Stimulated activated CD4-positive, alpha-beta T cell treated with anti-CD3 and anti-CD28 coated beads, Interleukin-4, amount 100 ng/mL, for 4 hours (primary cell): ENCODE data around the gene ATP7A.

Source experiments
- DNase-seq, 2 experiments: peaks; one replicate each; pipeline ENCODE4 v3.0.0-alpha.2; 2020

ATP7A gene

DNA sequence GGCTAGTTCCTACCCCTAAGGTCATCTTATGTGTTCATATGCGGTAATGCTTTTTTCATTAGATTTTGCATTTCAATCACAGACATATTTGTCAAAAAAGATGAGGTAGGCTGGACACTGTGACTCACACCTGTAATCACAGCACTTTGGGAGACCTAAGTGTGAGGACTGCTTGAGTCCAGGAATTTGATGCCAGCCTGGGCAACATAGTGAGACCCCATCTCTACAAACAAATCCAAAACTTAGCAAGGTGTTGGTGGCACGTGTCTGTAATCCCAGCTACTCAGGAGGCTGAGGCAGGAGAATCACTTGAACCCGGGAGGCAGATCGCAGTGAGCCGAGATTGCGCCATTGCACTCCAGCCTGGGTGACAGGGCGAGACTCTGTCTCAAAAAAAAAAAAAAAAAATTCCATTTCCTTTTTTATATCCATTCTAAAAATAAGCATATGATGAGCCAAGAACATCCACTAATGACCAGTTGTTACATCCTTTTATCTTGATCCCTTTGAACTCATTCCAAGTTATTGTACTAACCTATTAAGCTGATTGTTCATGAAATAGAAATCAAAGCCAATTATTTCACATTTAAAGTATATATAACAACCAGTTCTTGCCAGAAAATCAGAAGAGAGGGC, 35.5 kb downstream of the ATP7A start:
- no peak for DNase-seq

DNA sequence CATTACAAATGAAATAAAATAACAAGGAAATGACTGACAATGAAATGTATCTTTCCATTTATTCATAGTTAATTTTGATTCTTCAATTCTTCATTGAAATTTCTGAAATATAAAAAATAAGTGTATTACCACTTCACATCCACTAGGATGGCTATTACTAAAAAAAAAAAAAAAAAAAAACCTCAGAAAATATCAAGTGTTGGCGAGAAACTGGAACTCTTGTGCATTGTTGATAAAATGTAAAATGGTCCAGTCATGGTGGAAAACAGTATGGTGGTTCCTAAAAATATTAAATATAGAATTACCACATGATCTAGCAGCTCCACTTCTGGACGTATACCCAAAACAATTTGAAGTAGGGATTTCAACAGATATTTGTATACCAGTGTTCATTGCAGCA, 36.1 kb downstream of the ATP7A start:
- no peak for DNase-seq

DNA sequence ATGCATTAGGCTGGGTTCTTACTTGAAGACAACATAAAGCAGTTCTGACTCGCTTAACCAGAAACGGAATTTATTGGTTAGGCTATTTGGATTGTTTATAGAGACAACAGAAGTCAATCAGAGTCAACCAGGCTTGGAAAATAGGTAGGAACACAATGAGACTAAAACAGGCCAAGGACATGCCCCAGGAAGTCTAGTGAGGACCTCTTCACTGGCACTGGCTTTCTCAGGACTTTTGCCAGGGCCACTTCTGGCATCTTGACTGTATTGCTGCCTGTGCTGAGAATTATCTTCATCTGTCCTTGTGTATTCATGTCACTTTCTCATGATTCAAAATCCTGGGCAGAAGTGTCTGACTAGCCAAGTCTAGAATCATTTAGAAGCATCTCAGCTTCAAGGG, 39.3 kb downstream of the ATP7A start:
- DNase-seq: no peak

DNA sequence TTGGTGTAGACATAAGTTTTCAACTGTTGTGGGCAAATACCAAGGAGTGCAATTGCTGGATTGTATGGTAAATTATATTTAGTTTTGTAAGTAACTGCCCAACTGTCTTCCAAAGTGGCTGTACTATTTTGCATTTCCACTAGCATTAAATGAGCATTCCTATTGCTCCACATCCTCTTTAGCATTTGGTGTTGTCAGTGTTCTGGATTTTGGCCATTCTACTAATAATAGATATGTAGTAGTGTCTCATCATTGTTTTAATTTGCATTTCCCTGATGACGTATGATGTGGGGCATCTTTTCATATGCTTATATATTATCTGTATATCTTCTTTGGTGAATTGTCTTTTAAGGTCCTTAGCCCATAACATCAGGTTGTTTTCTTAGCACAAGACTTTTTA, 41.7 kb downstream of the ATP7A start:
- no peak for DNase-seq

DNA sequence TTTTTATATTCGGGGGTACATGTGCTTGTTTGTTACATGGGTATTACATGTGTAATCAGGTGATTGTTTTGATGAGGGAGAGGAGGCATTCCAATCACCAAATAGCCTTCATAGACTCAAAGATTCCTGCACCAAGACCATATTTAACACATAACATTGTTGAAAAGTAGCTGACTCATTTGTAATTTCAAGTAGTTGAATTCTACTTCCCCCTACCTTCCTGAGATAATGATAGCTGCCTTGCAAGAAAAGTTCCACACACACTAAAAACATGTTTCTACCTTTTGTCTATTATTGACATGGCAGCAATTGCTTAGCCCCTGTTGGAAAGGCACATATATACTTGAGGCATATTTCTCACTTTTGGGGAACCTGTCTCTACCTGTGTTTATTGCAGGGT, 42.8 kb downstream of the ATP7A start:
- no peak for DNase-seq

DNA sequence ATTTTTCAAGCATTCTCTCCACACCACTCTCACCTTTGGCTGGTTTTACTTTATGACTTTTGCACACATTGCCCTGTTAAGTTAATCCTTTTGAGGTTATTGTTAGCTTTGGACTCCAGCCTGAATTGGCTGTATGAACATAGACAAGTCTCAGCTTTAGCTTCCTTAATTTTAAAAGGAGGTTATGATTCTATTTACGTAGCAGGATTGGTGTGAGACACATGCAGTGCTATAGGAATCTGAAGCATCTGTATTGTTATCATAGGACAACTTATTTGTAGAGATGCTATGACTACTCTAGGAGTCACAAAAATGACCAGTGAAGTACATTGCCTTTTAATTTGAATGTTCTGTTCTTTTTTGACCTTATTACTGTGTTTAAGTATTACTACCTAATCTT, 43.2 kb downstream of the ATP7A start:
- no peak for DNase-seq

DNA sequence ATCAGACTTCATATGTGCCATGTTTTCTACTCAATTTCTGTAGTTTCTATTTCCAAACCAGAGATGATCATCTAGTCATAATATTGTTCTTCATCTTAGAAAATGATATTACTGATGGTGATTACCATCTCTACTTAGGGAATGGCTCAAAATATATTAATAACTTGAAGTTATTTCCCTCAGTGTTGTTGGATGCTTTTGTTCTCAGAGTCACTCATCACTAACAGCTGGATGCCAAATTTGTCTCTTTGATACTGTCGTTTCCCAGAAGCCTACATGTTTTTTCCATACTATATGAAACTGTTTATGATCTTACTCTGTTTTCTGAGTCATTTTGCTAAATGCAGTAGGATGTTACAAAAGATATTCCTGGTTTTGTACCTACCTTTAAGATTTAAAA, 50.1 kb downstream of the ATP7A start:
- DNase-seq: no peak

DNA sequence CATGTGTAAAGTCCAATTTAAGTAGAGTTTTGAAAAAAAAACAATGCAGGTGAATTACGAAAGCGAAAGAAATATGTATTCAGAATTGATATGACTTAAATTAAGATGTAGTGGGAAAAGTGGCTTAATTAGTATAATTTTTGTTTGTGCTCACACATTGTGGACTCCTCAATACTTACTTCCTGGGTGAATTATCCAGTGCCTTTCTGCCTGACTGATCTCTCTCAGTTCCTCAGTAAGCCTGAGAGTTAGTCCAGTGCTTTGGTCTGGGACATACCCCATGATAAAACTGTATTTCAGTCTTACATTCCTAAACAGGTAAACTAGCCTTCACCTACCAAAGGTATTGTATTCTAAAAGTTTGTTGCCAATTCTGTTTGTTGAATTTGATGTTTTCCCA, 50.6 kb downstream of the ATP7A start:
- DNase-seq: no peak

DNA sequence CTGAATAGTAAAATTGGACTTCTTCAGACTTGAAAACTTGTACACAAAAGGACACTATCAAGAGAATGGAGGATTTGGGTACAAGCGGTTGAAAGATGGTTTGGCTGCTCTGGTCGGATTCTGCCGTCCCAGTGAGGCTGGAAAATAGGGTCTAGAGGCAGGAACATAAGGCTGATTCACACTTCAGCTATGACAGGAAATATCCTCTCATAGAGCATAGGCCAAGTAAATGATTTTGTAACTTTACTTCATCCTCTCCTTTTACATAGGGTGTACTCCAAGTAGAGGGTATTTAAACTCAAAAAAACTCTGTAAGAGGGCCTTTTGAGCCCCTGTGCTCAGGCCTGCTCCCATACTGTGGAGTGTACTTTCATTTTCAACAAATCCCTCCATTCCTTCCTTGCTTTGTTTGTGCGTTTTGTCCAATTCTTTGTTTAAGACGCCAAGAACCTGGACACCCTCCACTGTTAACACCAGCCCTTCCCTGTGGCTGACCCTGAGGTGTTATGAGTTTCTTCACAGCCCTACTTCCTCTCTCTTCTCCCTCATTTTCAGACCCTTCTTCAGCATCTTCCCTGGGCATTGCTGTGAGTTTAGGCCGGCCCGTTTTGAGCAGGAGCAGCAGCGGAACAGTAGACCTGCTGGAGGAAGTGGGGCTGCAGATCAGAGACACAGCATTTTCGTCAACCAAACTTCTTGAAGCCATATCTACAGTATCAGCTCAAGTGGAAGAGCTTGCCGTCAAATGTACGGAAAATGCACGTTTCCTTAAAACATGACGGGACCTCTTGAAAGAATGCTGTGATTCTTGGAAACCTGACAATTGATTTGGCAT, 51.8 kb downstream of the ATP7A start:
- DNase-seq: no peak

DNA sequence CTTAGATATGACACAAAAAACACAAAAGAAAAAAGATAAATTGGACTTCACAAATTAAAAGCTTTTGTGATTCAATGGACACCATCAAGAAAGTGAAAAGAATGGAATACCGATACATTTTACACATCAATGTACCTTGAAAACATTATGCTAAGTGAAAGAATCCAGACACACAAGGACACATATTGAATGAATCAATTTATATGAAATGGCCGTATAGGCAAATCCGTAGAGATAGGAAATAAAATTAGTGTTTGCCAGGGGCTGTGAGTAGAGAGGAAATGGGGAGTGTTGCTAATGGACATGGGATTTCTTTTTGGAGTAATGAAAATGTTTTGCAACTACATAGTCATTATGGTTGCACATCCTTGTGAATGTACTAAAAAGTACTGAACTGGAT, 55.9 kb downstream of the ATP7A start:
- no peak for DNase-seq

DNA sequence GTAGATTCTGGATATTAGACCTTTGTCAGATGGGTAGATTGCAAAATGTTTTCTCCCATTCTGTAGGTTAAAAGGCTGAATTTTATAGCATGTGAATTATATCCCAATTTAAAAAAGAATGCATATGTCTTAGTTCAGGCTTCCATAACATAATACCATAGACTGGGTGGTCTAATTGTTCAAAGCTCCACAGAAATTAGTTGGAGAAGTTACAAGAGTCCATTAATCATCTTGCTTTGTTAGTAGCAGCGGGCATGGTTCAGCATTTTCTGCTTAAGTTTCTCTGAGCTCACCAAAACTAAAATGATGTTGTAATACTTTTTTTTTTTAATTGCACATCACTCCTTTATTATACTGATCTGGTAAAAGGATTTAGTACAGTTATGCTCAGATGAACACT, 57.1 kb downstream of the ATP7A start:
- DNase-seq: no peak

DNA sequence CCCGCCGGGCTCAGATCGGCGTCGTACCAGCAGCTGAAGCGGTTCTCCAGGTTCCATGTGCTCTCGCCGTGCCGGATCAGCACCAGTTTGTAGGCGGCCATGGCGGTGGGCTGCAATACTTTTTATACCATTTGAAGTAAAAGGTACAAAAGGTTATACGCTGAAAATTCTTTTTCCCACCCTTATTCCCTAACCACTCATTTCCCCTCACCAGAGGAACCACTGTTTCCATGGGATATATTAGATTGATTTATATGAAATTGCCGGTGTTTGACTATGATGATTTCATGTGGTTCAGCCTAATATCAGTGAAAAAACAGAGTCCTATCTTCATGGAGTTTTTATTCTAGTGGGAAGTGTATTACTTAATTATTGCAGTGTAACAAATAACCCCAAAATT, 59.0 kb downstream of the ATP7A start, which contains the start of gene PGAM4:
TSS of gene PGAM4 (minus strand) at position 101 of the 400 bp plus-strand sequence. CDS start at position 101, 0 bp downstream.
- no peak for DNase-seq

DNA sequence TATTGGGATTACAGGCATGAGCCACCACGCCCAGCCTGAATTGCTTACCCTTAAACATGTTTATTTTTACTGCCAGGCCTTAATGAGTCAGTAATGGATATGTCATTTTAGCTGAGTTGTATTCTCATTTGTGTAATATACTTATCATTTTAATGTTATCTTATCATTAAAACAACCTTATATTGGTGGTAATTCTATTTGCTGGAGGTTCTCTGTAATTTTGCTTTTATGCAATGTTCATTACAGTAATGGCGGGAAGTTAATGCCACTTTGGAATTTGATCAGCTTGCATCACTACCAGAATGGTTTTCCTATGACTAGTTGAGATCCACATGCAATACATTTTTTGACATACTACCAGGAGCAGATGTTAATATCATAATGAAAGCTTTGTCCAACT, 65.3 kb downstream of the ATP7A start:
- DNase-seq: no peak

DNA sequence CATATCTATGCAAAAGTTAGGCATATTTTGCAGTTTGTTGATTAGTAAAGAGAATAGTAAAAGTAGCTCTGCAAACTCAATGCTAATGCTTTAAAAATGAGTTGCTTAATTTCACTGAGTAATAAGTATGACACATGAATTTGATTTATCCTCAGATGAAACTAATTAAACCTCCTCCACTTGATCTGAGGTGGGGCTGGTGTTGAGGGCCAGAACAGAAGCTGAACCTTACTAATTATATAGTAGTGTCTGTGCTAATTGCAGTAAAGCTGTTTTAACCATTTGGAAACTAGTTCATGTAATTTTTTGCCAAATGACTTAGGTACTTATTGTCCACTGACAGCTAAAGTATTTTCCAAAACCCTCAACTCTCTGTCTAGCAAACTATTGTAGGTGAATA, 66.6 kb downstream of the ATP7A start:
- DNase-seq: no peak

DNA sequence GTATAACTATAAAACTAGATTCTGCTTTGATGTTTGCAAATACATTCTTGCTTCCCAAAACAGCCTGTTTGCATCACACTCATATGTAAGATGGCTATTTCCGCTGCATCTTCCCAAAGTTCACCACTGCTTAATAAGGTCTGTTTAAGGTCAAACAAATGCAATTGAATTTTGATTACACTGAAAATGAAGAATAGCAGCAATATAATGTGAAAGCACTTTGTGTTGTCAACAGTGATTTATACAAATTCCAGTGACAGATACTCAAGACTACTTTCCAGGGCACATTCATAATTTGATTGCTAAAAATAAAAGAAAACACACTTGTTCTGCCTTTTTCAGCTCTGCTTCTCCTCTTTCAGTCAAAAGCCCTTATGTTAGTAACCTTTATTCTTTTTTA, 67.0 kb downstream of the ATP7A start:
- DNase-seq: no peak

DNA sequence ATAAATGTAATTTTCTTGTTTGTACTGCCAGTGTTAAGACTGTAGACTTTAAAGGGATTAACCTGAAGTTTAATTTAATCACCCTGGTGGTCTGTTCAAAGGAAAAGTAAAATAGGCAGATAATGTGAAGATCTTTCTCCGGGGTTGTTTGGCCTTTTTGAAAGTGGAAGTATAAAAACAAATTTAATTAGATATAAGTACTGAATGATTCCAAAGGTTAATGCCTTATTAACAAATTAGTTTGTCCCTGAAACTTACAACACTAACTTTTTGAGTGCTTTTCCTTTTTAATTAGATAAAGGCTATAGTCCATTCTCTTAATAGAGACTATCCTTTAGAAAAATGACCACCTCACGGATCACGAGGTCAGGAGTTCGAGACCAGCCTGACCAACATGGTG, 69.4 kb downstream of the ATP7A start:
- DNase-seq: no peak

DNA sequence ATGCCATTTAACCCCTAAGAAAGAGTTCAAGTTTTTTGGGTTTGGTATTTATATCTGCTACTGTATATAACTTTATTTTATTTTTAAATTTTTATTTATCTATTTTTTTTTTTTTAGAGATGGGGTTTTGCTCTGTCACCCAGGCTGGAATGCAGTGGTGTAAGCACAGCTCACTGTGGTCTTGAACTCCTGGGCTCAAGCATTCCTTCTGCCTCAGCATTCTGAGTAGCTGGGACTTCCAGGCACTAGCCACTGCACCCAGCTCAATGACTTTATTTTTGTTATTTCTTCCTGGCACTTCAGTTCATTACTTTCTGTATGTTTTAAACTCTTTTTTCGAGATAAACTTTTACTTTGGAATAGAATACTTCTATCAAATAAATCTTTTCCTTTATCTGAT, 101.4 kb downstream of the ATP7A start:
- DNase-seq: no peak

DNA sequence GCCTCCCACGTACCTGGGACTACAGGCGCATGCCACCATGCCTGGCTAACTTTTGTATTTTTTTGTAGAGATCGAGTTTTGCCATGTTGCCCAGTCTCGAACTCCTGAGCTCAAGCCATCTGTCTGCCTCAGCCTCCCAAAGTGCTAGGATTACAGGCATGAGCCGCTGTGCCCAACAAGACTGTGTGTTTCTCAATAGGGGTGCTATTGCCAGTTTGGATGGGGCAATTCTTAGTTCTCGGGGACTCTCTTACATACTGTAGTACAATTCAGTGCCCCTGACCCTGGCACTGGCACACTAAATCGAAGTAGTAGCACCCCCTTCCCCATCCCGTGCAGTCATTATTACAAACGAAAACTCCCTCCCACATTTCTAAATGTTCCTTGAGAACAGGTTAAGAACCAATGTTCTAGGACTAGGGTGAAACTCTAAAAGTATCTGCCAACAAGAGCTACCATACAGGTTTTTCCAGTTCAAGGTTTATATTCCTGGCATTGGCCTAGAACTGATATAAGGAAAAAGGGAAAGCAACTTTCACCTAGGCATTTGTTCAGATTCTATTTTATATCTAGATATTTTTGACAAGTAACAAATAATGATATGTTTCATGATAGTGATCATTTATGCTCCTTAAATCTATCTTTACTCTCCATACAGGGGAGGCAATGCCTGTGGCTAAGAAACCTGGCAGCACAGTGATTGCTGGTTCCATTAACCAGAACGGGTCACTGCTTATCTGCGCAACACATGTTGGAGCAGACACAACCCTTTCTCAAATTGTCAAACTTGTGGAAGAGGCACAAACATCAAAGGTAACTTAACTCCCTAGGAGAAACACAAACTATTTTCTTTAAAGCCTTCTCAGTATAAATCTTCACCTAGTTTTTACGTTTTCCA, 109.3 kb downstream of the ATP7A start:
- no peak for DNase-seq

DNA sequence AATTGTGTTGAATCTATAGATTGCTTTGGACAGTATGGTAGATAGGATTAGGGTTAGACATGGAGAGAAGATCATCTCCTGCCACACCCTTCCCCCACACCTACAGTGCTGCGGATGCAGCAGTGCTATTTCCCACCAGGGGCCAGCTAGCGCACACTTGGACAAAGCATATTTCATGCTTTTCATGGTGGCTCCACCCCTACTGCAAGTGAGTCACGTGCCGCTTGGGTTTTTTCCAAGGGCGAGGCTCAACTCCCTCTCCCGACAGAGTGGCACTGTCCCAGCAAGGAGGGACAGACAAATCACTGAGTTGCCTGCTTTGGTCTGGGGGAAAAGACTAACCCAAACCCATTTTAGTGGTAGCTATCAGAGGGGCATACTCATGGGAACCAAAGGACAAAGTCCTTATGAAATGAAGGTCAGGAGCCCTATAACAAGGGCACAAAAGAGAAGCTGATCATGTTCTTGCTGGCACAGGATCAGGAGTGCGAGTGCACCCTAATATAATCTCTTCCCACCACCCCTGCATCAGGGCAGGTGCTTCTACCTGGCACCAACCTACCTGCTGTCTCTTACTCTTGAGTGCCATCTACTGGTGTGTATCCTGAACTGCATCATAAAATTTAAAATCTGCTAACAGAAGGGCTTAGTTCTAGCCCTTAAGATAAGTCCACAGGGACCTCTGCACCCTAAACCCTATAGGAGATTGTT, 114.0 kb downstream of the ATP7A start:
- DNase-seq: no peak

DNA sequence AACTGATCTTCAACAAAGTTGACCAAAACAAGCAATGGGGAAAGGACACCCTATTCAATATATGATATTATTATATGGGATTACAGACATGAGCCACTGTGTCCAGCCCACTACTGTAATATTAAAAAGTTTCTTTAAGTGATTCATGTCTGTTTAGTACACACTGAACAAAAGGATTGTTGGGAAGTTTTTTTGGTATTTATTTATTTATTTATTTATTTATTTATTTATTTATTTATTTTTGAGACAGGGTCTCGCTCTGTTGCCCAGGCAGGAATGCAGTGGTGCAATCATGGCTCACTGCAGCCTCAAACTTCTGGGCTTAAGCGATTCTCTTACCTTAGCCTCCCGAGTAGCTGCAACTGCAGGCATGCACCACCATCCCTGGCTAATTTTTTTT, 117.3 kb downstream of the ATP7A start:
- DNase-seq: no peak

DNA sequence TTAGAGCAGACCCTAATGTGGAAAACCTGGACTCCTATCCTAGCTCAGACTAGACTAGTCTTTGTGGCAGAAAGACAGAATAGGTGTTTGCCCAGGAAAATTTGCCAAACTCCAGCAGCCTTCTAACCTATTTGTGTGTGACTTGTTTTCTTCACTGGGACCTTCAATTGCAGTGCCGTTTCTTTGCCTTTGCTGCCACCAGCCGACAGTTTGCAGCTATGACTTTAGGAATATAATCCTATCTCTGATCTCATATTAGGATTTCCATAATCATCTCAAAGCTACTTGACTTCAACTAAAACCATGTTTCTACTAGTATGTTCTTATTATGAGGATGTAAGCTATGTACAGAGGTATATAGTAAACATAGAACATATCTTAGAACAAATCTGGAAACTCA, 119.2 kb downstream of the ATP7A start:
- no peak for DNase-seq

DNA sequence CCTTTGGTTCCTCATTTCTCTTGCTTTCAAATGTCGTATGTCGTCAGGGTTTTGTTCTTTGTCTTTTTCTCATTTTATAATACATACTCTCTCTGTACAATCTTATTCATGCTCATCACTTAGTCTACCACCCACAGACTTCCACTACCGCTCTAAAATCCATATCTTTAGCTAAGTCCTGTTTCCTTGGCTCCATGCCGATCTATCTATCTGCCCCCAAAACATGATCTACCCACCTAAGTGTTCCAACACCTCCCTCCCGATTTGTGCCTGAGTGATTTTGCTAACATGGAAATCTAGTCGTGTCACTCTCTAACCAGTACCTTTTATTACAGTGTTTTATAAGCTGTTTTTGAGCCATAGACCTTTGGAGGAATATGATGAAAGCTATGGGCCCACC, 124.6 kb downstream of the ATP7A start:
- DNase-seq: no peak

DNA sequence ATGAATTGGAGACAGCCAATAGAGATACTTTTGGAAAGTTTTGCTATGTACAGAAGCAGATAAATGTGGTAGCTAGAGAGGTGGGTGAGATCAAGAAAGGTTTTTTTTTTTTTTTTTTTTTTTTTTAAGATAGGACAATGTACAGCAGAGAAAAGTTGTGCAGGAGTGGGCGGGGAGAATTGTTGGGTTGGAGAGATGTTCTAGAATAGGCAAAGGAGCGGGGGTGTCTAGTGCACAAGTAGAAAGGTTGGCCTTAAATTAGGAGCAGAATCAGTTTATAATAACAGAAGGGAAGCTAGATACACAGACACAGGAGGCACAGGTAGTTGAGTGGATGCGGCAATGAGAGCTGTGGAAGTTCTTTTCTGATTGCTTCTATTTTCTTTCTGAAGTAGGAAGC, 127.4 kb downstream of the ATP7A start:
- no peak for DNase-seq
